GM18502 (cell line): ENCODE data around the gene FILIP1.

ENCODE experiments used
- ATAC-seq: cut with Tn5 transposase; IDR thresholded peaks from one replicate; pipeline ENCODE4 v1.9.1; 2021; ENCODE audit warnings: mild to moderate bottlenecking; ENCODE audit not compliant: unreplicated experiment, poor library complexity

Gene FILIP1

DNA sequence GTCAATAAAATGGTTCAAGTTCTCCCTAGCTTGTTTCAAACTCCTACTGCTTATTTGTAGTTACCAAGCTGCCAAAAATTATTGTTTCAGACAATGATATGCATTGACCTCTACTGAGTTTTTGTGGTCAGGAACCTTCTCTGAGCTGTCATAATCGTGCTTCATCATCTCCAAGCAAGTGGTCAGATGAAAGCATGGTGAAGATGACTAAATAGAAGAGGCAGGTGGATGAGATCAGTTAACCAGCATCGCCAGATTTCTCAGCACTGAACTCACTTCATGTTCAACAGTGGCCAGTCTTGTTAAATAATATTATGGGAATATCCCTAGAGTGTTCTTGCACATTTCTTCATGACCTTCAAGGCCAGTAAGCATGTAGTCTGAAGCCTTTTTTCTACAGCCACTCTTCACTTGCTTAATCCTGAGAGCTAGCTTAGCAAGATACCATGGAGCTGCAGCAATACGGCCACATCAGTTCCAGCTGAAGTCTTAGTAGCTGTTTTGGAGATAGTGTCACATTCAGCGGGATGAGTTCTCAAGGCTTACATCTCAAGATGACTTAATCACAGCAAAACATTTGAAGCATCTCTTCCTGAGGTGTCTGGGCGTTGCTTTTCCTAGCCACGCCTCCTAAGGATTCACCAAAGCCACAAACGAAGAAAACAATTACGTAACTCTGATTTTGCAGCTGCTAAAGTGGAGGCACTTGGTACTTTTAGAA is 107.4 kb downstream of the FILIP1 start:
- ATAC-seq: no peak

DNA sequence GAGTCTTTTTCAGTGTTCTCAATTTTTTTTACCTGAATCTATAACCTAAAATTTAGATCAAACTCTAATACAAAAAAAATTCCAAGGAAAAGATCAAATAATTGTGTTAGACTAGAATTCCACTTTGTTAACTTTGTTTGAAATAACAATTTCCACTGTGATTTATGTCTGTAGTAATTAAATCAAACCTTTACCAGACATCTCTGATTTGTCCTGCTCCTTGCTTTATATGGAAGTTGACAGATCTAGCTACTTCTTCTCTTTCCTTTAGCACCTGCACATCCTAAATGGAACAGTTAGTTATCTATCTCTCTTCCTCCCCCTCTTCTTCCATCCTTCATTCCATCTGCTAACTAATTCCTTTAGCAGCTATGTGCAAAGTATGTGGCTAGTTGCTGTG is 109.5 kb downstream of the FILIP1 start:
- no peak for ATAC-seq

DNA sequence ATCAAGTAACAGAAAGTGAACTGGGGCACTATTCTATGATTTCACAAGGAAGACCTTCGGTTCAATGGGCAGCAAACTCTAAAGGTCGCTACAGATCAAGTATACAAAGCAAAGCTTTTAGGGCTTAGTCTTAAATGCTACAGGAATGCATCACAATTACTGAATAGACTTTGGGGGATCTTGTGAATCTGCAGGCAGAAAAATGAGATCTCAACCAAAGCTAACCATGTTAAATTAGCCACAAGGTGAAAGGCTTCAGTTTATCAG is 111.0 kb downstream of the FILIP1 start:
- no peak for ATAC-seq

GRCh38 chr6:75381877-75382633 is 111.5 kb downstream of the FILIP1 start:
- ATAC-seq: no peak

GRCh38 chr6:75379536-75379935 is 114.1 kb downstream of the FILIP1 start:
- ATAC-seq: no peak

GRCh38 chr6:75378101-75378500 is 115.5 kb downstream of the FILIP1 start:
- no peak for ATAC-seq

- no peak for ATAC-seq
Observed at GRCh38 chr6:75377386-75377785, 116.2 kb downstream of the FILIP1 start.

DNA sequence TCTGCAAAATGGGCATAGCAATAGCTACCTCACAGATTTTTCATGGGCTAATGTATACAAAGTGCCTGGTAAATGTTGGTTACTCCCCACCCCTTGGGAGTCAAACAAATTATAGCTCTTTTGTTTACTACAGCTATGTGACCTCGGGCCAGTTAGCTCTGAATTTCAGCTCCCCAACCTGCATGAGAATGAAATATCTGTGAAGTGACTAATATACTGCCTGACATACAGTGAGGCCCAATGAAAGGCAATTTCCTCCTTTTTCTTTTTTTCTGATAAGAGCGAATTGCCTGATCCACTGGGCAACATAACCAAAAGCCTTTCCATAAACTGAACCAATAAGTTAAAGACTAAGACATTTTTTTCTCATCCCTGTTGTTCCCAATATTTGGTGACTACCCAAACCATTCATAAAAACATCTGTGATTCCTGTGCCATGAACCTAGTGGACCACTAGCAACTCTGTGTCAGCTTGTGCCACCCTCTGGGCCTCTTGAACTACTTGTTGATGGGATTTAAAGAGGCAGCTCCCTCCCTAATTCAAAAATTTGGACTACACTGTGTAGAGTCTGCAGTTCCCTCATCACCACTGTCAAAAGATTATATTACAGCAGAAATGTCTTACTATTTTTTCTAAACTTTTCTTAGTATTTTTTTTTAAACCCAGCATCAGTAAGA is 117.1 kb downstream of the FILIP1 start:
- no peak for ATAC-seq

DNA sequence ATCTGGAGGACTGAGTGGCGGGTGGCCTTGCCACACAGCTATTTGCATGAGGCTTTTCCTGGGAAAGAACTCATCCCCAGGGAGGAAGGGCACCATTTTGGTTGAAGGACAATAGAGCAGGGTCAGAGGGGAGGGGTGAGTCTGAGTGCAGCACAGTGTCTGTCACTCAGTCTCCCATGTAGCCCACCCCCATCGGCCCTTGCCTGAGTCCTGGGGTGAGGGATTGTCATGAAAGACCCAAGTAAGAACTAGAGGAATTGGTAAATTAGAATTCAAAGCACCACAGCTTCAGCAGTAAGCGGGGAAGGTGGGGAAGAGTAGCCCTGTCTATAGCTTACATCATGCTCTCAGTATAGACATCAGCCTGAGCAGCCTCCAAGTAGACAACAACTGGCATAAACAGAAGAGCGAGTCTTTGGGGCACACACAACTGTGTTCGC is 118.6 kb downstream of the FILIP1 start:
- ATAC-seq: no peak

- no peak for ATAC-seq
Observed at GRCh38 chr6:75372884-75373283, 120.7 kb downstream of the FILIP1 start.

DNA sequence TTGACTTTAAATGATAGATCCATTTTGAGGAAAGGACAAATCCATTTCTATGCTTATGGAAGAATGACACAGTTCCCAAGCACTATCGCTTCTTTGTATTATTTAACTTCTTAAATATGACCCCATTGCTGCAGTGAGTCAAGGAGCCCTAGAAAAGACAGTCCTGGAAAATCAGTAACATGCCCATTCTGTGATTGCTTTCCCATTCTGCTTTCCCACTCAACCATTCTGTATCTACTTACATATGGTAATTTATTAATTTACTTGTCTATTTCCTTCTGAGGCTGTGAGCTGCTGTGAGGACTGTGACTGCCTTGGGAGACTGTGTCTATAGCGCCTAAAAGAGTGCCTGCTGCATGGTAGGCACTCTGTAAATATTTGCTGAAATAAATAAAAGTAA is 123.6 kb downstream of the FILIP1 start:
- ATAC-seq: no peak

DNA sequence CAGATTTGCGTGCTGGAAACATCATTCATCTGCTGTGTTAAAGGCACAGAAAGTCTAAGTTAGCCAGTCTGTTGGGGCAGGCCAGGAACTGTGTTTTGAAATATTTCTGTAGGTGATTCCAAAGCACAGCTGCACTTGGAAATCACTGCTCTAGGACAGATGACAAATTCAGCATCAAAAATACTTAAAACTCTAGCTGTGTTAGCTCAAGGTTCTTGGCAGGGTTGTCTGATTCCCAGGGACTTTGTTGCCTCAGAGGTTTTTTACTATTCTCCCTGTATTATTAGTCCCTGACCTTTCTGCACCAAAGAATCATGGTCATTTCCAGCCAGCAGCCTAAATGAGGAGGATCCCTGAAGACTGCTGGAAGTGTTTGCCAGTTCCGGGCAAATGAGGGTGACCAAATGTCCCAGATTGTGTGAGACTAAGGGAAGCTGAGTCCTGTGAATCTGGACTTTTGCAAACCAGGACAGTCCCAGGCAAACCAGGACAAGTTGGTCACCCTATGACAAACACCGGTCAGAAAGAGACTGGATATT is 124.7 kb downstream of the FILIP1 start:
- ATAC-seq: no peak

GRCh38 chr6:75368151-75368779 is 125.3 kb downstream of the FILIP1 start:
- no peak for ATAC-seq

DNA sequence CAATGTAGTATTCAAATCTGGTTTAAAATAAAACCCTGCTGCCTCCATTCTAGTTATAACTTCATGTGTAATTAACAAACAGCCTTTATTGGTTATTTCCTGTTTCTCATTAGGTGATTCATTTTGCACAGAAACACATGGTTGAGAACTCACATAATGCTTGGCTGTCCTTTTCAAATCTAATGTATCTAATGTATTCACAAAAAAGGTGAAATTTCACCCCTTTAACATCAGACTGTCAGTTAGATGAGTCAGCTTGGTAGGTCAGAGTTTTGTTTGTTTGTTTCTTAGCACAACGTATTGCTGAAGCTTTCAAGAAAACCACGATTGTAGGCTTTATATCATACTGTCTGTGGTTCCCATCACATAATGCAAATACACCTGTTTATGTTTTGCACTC is 130.3 kb downstream of the FILIP1 start:
- no peak for ATAC-seq

DNA sequence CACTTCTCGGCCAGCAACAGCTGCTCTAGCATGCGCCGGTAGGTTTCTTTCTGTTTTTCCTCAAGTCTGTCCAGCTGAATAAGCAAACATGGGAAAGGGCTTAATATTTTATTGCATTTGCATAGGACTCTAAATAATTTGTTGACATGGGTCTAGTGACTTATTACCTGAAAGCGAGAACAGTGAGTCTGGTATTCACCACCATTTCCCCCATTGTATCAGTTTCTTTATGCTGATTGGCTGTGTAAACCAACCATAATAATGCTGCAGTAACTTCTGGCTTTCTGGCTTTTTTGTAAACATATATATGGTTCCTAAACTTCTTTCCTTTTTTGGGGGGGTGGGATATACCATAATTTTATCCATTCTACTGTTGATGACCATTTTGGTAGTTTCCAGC is 140.0 kb downstream of the FILIP1 start:
- ATAC-seq: no peak

- ATAC-seq: no peak
Observed at GRCh38 chr6:75351570-75351969, 142.0 kb downstream of the FILIP1 start.

GRCh38 chr6:75350808-75351207 is 142.8 kb downstream of the FILIP1 start:
- no peak for ATAC-seq

DNA sequence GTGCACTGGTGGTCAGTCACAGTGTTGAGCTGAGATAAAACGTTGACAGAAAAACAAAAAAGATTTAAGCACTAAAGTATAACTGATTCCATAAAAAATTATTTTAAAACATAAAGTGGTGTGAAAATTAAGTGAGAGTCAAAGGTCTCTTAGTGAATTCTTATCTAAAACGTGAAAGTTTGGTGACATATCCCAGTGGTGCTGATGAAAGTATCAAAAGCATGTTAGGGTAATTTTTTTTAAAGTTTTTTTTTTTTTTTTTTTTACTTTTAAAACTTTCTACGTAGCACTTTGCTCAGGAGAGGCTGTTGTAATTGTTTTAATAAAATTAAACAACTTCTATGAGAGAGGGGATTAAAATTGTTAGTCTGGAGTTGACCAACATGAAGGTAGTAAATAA is 143.4 kb downstream of the FILIP1 start:
- no peak for ATAC-seq

GRCh38 chr6:75349262-75349984 is 144.2 kb downstream of the FILIP1 start:
- ATAC-seq: no peak

DNA sequence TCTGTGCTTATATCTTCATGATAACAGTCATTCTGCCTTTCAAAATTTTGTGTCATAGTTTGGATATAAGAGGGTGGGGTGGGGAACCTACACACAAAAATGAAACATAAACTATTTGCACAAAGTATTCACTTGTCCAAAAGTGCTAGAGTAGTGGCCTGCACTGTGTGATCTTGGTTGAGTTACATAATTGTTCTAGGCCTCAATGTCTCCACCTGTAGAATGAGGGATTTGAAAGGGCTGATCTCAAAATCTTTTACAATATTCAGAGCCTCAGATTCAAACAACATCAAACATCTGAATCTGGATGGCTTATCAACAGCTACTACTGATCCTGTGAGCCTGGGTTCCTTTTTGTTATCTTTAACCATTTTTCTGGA is 144.7 kb downstream of the FILIP1 start:
- no peak for ATAC-seq
